ENCODE data around the gene CNTNAP1.
"Not testable (repeated sequence)": the region's sequence is repeated elsewhere in the genome, so short reads cannot be mapped to it uniquely, and the experiment has no call there.

Gene CNTNAP1

DNA sequence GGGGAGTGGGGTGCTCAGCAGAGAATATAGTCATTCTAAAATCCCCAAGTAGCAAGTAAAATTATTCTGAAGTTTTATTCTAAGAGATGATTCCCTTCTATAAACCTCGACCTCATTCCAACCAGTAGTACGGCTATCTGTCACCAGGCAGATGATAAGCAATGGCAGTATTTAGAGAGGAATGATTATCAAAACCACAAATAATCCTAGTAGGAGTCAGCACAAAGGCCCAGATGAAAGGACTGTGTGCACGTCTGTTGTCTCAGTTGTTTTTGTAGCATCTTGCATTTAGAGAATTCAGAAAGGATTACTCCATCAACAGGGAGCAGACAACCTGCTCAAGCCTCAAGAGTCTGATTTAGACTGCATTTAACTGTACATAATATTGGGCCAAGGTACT is 41.3 kb downstream of the CNTNAP1 start:
- DNase-seq (ENCODE audit: extremely low read depth in 1 of 2, low read depth in 1 of 2), result no peak

DNA sequence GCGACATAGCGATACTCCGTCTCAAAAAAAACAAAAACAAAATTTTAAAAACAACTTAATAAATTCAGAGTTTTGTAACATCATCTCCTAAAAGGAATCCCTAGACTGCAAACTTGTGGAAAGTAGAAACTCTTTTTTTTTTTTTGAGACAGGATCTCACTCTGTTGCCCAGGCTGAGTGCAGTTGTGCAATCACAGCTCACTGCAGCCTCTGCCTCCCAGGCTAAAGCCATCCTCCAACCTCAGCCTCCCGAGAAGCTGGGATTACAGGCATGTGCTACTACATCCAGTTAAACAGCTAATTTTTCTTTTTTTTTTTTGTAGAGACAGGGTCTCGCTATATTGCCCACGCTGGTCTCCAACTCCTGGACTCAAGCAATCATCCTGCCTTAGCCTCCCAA is 42.8 kb downstream of the CNTNAP1 start:
- DNase-seq (ENCODE audit: extremely low read depth in 1 of 2, low read depth in 1 of 2), result no peak

DNA sequence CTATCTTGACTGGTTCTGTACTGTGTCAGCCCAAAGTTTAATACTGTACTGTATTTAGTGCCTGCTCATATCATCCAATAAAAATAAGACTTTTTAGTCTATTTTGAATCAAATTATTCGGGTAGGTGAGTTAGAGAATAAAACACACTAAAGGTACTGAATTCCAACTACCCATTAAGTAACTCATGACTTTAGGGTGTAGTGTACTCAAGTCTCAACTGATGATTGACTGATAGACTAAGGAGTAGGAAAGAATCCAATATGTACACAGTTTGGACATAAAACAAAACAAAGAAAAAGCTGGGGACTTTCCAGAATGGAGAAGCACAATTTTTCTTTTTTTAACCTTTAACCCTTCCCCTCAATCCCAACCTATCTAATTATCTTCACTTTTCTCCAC is 58.4 kb downstream of the CNTNAP1 start:
- DNase-seq (ENCODE audit: extremely low read depth in 1 of 2, low read depth in 1 of 2), result no peak

DNA sequence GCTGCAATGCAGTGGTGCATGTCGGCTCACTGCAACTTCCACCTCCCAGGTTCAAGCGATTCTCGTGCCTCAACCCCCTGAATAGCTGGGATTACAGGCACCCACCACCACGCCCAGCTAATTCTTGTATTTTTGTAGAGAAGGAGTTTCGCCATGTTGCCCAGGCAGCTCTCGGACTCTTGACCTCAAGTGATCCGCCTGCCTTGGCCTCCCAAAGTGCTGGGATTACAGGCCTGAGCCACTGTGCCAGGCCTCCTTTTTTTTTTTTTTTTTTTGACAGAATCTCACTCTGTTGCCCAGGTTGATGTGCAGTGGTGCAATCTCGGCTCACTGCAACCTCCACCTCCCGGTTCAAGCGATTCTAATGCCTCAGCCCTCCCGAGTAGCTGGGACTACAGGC is 60.6 kb downstream of the CNTNAP1 start:
- not testable (repeated sequence) for DNase-seq (ENCODE audit: extremely low read depth in 1 of 2, low read depth in 1 of 2)

DNA sequence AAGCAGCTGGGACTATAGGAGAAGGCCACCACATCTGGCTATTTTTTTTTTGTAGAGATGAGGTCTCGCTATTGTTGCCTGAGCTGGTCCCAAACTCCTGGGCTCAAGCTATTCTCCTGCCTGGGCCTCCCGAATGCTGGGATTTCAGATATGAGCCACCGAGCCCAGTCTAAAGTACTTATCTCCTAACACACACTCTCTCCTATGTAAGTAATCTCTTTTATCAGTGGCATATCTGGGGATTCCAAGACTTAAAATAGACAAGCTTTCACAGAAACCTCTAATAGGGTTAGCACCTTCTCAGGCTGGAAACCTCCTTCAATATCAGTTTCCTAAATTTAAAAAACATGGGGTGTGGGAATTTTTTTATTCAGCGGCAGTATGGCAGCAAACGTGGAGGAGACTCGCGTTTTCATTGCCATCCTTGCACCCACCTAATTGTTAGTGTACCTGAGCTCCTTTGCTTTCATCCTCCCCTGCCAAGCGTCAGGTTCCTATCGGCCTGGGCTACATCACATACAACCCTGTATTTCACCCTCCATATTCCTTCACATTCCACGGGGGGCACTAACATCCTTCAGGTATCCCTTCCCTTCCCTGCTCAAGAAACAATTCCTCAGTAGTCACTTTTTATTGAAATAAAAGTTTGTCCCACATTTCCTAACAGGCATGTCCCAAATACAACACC is 61.4 kb downstream of the CNTNAP1 start:
- no peak for DNase-seq (ENCODE audit: extremely low read depth in 1 of 2, low read depth in 1 of 2)

DNA sequence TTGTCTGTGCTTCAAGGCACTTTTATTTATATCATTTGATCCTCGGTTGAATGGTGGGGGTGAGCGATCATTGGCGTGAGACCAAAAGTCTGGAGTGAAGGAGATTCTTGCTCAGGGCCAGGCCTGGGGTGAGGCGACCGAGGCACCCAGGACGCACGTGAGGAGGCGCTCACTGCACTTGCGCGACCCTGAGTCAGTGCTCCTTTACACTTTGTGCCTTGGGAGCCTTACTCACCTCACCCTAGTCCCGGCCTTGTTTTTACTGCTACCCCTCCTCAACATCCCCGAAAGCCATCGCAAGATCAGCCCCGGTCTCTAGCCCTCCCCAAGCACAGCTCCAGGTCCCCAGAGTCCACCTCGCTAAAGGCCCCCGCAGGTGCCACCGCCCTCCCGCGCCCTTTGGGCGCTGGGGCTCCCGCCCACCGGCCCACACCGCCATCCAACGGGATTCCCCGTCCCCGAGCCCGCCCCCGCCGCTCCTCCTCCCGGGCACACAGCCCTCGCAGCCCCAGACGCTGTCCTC is 62.0 kb downstream of the CNTNAP1 start:
- peak; percentile 52 to 60 for DNase-seq (ENCODE audit: extremely low read depth in 1 of 2, low read depth in 1 of 2)

DNA sequence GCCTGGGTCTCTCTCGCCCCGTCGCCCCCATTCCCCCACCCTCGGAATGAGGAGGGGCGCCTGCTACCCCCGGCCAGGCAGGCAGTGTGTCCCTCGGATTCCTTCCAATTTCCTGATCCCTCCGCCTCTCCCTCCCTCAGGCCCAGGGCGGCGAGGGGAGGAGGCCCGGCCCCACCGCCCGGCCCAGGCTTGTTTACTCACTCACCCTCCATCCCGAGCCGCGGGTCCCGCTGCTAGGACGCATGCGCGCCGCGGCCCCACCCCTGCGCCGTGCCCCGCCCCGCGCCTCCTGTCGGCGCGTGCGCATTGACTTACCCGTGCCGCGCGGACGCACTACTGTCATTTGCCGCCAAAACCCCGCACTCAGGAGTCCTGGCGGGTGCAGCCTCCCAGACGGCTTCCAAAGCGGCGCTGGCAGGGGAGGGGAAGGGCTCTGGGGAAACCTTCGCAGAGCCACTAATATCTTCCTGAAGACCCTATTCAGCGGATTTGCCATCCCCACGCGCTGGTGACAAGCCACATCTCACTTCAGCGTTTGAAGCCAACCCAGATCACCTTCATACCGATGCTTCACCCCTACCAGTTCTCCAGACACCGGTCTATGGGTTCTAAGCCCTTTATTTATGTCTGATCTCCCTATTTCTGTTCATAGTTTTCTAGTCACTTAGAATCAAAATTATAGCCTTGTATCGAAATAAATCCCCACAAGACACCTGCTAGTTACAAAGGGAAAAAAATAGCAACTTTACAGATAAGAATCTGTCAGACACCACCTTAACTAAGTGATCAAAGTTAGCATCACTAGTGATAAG is 62.7 kb downstream of the CNTNAP1 start, which contains the start of gene EZH1:
TSS of gene EZH1 (minus strand) at position 235 of the 812 bp plus-strand sequence. CDS start 16,099 bp downstream, outside the sequence.
- peak; percentile 78 to 88 for DNase-seq (ENCODE audit: extremely low read depth in 1 of 2, low read depth in 1 of 2)

DNA sequence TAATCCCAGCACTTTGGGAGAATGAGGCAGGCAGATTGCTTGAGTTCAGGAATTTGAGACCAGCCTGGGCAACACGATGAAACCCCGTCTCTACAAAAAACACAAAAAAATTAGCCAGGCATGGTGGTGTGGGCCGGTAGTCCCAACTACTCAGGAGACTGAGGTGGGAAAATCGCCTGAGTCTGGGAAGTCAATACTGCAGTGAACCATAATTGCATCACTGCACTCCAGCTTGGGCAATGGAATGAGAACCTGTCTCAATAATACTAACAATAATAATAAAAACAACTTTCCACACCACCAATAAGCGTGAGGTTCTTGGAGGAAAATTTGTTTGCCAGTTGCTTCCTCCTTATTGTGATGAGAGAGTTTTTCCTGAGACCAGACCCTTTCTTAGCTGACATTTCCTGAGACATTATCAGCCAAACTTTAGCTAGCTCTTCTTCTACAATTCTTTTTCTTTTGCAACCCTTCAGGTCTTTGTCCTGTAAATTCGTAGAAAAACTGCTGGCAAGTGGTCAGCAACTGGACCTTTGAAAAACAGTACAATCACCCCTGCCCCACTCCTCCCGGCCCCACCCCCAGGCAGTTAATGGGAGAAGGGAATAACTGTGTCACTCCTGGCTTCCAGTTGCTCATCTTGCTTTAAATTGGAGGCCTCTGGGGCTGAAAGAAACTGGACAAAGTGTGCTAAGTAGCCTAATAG is 66.0 kb downstream of the CNTNAP1 start:
- no peak for DNase-seq (ENCODE audit: extremely low read depth in 1 of 2, low read depth in 1 of 2)

DNA sequence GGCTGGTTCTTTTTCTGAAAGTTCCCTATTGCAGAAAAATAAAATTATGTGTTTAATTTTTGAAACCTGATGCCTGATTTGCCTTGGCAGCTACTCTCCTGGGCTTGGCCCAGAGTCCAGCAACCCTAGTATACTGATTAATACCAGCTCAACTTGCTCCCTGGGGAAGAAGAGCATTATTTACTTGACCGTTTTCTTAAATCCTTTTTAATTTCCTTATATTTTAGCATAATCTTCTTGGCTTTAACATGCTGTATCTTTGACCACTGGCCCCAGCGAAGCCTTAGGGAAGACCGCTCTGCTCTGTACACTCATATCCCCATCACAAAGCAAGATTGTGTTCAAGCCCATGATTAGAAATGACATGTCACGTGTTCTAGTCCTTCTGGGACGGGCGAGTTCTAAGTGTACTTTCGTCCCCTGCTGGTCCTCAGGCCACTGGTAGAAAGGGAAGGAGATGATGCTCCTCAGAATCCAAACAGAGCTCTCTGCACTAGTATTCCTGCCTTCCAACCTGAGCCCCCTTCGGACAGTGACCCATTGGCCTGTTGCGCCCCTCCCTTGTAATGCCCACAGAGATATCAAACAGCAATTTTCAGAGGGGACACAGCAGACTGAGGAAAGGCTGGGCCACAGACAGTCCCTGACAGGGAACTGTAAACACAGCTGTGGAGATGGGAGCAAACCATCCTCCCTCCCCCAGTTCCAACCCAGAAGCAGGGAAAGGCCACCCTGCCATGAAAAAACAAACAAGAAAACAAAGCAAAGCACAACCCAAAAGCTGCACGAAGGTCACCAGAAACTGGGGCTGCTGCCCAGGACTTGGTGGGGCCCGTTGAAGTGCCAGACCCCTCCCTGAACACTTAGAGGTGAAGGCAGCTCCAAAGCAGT is 66.8 kb downstream of the CNTNAP1 start:
- DNase-seq (ENCODE audit: extremely low read depth in 1 of 2, low read depth in 1 of 2), result no peak

Measured in stimulated activated CD8-positive, alpha-beta memory T cell treated with anti-CD3 and anti-CD28 coated beads, Interleukin-7, amount 100 ng/mL, for 48 hours (primary cell).